Ovary (tissue), 9 donors: ENCODE results near the gene PTPN1. TPM values are rescaled to one million over a fixed set of nuclear protein-coding genes. Genes with fewer than 3 reads are reported as not detected.

Experiments
- DNase-seq, 5 donors: peaks; one replicate each; pipeline ENCODE4 v3.0.0-alpha.2; 2019 to 2020
- H3K27ac ChIP-seq, 2 donors: fragments of 200-600 bp; one replicate each; pipeline versions ENCODE4 v1.5.1 to v1.8.0; 2019 to 2022
- H3K27me3 ChIP-seq: fragments of 200-600 bp; one replicate; pipeline ENCODE4 v1.8.0; 2022
- H3K36me3 ChIP-seq: fragments of 200-600 bp; sonication (generic); one replicate; pipeline ENCODE4 v1.5.1; 2019
- H3K4me1 ChIP-seq: one replicate; pipeline ENCODE4 v1.8.1; 2013; ENCODE audit warnings: mild to moderate bottlenecking, moderate library complexity; ENCODE audit not compliant: insufficient read depth
- H3K4me3 ChIP-seq: fragments of 200-600 bp; sonication (generic); one replicate; pipeline ENCODE4 v1.5.1; 2017
- H3K9me3 ChIP-seq, 2 donors: fragments of 200-600 bp in 1 of 2; sonication (generic) in 1 of 2; one replicate each; pipeline versions ENCODE4 v1.5.1 to v1.8.1; 2013 to 2019; ENCODE audit warnings: mild to moderate bottlenecking in 1 of 2, moderate library complexity in 1 of 2
- EP300 ChIP-seq: sonication (generic); formaldehyde crosslinking; IDR thresholded peaks from one replicate; pipeline ENCODE4 v1.6.1; 2017; ENCODE audit warnings: antibody characterized with exemption
- POLR2A ChIP-seq: fragments of 450-650 bp; IDR thresholded peaks from one replicate; pipeline ENCODE4 v1.6.1; 2017; ENCODE audit warnings: antibody characterized with exemption, mild to moderate bottlenecking, moderate library complexity
- WGBS, 3 donors: extraction: QIAGEN DNeasy Blood & Tissue Kit in 1 of 3; methylation state at CpG; one replicate each; pipeline versions ENCODE4 v1.1.5 to v1.1.7; 2013 to 2017; 5-methylcytosine and 5-hydroxymethylcytosine counted together
- intact Hi-C, 4 donors: fragments of 100-400 bp; cut with DNase I; formaldehyde crosslinking; loops; one replicate each; pipeline versions ENCODE4 v1.11.0 to v1.15.1; 2022 to 2023
- polyA plus RNA-seq, 2 donors: library from polyadenylated mRNA; stranded (reverse); fragments of 200-250 nt in 1 of 2; fragments of 350-450 nt in 1 of 2; fragmentation: Illumina TruSeq in 1 of 2; extraction: RNeasy Lipid Tissue Mini Kit (QIAGEN cat#74804) in 1 of 2; gene quantifications; one replicate each; pipeline ENCODE4 v1.2.3, GENCODE V29; 2013 to 2014
- total RNA-seq, 7 donors: library from RNA; depleted of rRNA in 2 of 7; stranded (reverse); fragments of >200 nt in 2 of 7; fragmentation: NEBNext Ultra II Directional in 3 of 7; extraction: Animal tissue kit (Norgen Biotek cat#: 25700) in 3 of 7; gene quantifications; one replicate each; pipeline versions ENCODE4 v1.1.0 to v1.2.4, GENCODE V29; 2016 to 2023
- TF ChIP-seq, protein P1 (sequence below), 3 donors: fragments of 450-650 bp in 2 of 3; fragments of 200-600 bp in 1 of 3; IDR thresholded peaks; one replicate each; pipeline versions ENCODE4 v1.5.1 to v1.8.0; 2016 to 2022; ENCODE audit warnings: antibody characterized with exemption in 3 of 3, mild to moderate bottlenecking in 1 of 3
- donor health status: DM: no; HTN: no; CAD: no; lungs with moderate emphysema.
- donor health status: DM: no; HTN: no; CAD: no.
- donor health status: Bipolar disorder and iron deficiency.
- donor health status: DM: yes; HTN: yes; CAD: no.
- donor health status: DM: no; HTN: no; CAD: no.
- donor health status: DM: yes; HTN: yes; CAD: no.

PTPN1 gene
- total and polyA plus RNA-seq, 9 donors = 17.6 to 36.7 (median 26.6) TPM

DNA sequence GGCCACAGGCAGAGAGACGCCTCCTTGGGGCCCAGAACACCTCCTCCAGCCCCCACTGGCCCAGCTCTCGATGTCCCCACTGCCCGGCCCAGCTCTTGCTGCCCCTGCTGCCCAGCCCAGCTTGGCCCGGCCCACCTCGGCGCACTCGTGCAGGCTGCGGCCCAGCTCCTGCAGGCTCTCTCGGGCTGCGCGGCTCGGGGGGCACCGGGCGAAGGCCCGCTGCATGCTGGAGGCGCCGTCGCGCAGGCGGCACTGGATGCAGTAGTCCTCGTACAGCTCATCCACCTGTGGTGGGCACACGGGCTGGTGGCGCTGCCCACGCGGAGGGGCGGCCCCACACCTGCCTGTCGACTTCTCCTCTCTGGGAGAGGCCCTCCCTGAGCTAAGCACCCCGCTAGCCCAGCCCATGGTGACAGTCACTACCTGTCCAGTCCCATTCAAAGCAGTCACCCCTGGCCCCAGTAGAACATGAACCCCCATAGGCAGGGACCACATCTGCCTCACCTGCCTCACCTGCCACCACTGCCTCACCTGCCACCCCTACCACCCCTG lies 99.3 kb downstream of the PTPN1 start:
- Histone ChIP-seq H3K27ac (no peak overlapping the region), H3K27me3 (no peaks in the 10 kb centered on the region), H3K9me3 (no peaks in the 10 kb centered on the region), H3K4me3 (no peak overlapping the region), H3K36me3 (no peaks in the 10 kb centered on the region), H3K4me1 (peaks cover 2% of the 10 kb centered on the region)
- DNase-seq = no peak
- 94 to 98% (median 95%) methylated on average over 28 of the region's 28 CpGs for WGBS, 3 donors
- TF ChIP-seq, protein P1, sequence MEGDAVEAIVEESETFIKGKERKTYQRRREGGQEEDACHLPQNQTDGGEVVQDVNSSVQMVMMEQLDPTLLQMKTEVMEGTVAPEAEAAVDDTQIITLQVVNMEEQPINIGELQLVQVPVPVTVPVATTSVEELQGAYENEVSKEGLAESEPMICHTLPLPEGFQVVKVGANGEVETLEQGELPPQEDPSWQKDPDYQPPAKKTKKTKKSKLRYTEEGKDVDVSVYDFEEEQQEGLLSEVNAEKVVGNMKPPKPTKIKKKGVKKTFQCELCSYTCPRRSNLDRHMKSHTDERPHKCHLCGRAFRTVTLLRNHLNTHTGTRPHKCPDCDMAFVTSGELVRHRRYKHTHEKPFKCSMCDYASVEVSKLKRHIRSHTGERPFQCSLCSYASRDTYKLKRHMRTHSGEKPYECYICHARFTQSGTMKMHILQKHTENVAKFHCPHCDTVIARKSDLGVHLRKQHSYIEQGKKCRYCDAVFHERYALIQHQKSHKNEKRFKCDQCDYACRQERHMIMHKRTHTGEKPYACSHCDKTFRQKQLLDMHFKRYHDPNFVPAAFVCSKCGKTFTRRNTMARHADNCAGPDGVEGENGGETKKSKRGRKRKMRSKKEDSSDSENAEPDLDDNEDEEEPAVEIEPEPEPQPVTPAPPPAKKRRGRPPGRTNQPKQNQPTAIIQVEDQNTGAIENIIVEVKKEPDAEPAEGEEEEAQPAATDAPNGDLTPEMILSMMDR (IDR thresholded peaks at IDR 0.05) = no peak
- TF ChIP-seq EP300 (no peak), POLR2A (no peak)
- intact Hi-C loops = no loop called here

DNA sequence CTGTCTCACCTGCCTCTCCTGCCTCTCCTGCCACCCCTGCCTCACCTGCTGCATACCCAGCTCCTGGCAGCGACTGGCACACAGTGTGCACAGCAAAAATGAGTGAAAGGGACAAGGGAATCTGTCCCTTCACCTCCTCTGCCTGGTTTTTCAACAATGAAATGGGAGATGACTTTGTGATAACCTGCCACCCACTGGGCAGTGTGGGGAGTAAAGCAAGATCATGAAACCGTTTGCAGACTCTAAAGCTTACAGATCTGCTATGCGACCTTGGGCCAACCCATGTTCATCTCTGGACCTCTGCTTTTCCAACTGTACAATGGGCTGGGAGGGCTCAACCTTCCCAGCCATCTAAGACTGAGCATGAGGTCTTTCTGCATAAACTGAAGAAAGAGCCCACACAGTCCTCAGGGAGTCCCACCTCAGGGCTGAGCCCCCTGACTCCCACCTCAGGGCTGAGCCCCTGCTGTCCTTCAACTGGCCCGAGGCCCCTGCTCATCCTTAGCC lies 100.1 kb downstream of the PTPN1 start:
- Histone ChIP-seq H3K4me3 (no peak overlapping the region), H3K36me3 (no peaks in the 10 kb centered on the region), H3K9me3 (no peaks in the 10 kb centered on the region), H3K4me1 (peaks cover 2% of the 10 kb centered on the region), H3K27ac (no peak overlapping the region), H3K27me3 (no peaks in the 10 kb centered on the region)
- WGBS, 3 donors = 76 to 83% (median 81%) methylated on average over 4 of the region's 4 CpGs
- intact Hi-C loops = no loop called here
- TF ChIP-seq, protein P1 (IDR thresholded peaks at IDR 0.05) = no peak
- TF ChIP-seq EP300 (no peak), POLR2A (no peak)
- DNase-seq = no peak

DNA sequence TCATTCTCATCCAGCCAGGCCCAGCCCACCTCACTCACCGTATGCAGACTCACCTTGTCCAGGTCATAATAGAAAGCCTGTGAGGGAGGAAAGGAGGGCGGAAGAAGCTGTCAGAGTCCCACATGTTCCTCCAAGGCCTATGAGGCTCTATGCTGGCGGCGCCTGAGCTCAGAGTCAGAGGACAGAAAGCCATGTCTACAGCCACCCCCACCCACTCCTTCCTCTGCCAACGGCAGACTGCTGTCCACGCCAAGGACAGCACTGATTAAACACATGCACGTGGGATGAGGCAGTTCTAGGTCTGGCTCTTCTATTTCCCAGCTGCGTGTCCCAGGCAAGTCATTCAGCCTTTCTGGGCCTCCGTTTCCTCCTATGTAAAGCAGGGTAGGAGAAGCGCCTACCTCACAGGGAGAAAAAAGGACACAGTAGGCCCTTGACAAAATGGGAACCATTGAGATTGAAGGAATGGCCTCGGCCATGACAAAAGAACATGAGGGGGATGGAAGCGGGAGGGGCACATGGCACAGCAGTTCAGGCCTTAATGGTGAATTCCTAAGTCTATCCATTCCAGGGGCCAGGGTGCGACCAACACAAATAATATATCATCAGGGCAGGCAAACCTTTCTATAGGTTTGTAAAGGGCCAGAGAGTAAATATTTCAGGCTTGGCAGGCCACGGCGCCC lies 101.1 kb downstream of the PTPN1 start:
- DNase-seq = no peak
- intact Hi-C loops = no loop called here
- Histone ChIP-seq H3K36me3 (no peaks in the 10 kb centered on the region), H3K9me3 (no peaks in the 10 kb centered on the region), H3K4me1 (peaks cover 2% of the 10 kb centered on the region), H3K4me3 (no peak overlapping the region), H3K27ac (no peak overlapping the region), H3K27me3 (no peaks in the 10 kb centered on the region)
- TF ChIP-seq EP300 = no peak
- TF ChIP-seq POLR2A = no peak
- TF ChIP-seq, protein P1 (IDR thresholded peaks at IDR 0.05) = no peak
- 61 to 68% (median 63%) methylated on average over 15 of the region's 15 CpGs for WGBS, 3 donors

DNA sequence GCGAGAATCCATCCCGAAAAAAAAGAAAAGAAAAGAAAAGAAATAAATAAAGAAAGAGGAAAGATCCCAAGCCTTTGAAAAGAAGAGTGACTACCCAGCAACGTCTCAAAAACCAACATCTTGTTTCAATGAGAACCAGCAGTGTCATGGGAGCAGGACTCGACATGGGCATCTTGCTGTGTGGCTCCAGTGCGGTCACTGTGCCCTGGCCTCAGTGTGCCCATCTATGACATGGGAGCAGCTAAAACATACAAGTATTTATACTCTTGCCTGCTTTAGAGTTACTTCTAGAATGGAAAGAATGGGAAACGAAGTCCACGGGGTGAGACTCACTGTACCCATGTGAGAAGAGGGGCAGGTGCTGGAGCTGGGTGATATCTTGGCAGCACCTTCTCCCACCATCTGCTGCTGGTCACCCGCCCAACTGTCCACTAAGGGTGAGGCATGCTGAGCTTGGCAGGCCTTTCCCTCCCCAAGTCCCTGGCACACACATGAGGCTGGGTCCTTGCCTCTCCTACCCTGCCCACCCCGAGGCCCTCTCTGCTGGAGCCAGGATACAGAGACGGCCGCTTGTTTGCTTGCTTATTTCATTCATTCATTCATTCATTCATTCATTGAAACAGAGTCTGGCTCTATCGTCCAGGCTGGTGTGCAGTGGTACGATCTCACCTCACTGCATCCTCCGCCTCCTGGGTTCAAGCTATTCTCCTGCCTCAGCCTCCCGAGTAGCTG lies 103.4 kb downstream of the PTPN1 start:
- TF ChIP-seq, protein P1 (IDR thresholded peaks at IDR 0.05) = no peak
- TF ChIP-seq POLR2A (no peak), EP300 (no peak)
- 91 to 94% (median 93%) methylated on average over 15 of the region's 15 CpGs for WGBS, 3 donors
- Histone ChIP-seq H3K4me3 (no peak overlapping the region), H3K36me3 (no peaks in the 10 kb centered on the region), H3K4me1 (peaks cover 2% of the 10 kb centered on the region), H3K27me3 (no peaks in the 10 kb centered on the region), H3K27ac (no peak overlapping the region), H3K9me3 (no peaks in the 10 kb centered on the region)
- DNase-seq = no peak
- intact Hi-C loops = no loop called here
